ENCODE data around the gene ZNF514. TPM values are rescaled to one million over a fixed set of nuclear protein-coding genes. Genes with fewer than 3 reads are reported as not detected.

The ZNF514 gene
- total RNA-seq, 1 experiment from 2014 or later = 12.9 TPM

DNA sequence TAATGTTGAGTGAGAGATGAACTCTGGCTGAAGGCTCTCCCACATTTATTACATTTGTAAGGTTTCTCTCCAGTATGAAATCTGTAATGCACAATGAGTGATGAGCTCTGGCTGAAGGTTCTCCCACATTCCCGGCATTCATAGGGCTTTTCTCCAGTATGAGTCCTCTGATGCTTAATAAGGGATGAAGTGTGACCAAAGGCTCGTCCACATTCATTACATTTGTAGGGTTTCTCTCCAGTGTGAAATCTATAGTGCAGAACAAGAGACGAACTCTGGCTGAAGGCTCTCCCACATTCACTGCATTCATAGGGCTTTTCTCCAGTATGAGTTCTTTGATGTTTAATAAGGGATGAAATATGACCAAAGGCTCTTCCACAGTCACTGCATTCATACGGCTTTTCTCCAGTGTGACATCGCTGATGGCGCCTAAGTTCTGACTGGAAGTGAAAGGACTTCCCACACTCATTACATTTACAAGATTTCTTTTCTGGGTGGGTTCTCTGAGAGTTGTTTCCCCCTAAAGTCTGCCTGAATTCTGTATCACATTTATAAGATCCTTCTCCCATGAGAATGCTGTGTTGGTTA is 10.2 kb downstream of the ZNF514 start:
- no peak overlapping the region for H3K27ac ChIP-seq (ENCODE audit: insufficient read length, low read depth, low read length)
- no peak overlapping the region for H2BK15ac ChIP-seq (ENCODE audit: low read depth, low read length)
- H3K79me1 ChIP-seq (ENCODE audit: insufficient read depth, low read depth, low read length, poor library complexity, severe bottlenecking) = no peaks in the 10 kb centered on the region
- TF ChIP-seq, protein P1, sequence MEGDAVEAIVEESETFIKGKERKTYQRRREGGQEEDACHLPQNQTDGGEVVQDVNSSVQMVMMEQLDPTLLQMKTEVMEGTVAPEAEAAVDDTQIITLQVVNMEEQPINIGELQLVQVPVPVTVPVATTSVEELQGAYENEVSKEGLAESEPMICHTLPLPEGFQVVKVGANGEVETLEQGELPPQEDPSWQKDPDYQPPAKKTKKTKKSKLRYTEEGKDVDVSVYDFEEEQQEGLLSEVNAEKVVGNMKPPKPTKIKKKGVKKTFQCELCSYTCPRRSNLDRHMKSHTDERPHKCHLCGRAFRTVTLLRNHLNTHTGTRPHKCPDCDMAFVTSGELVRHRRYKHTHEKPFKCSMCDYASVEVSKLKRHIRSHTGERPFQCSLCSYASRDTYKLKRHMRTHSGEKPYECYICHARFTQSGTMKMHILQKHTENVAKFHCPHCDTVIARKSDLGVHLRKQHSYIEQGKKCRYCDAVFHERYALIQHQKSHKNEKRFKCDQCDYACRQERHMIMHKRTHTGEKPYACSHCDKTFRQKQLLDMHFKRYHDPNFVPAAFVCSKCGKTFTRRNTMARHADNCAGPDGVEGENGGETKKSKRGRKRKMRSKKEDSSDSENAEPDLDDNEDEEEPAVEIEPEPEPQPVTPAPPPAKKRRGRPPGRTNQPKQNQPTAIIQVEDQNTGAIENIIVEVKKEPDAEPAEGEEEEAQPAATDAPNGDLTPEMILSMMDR (conservative IDR thresholded peaks at IDR 0.05) = no peak
- no peak overlapping the region for H3K56ac ChIP-seq (ENCODE audit: insufficient read length, low read depth, low read length)
- no peak overlapping the region for H4K8ac ChIP-seq (replicated peaks; ENCODE audit: insufficient read length, low read depth, low read length)
- H3K27me3 ChIP-seq (ENCODE audit: insufficient read depth, low read length) = no peaks in the 10 kb centered on the region
- H2BK12ac ChIP-seq (ENCODE audit: insufficient read length, low read depth, low read length) = no peak overlapping the region
- WGBS (ENCODE audit: extremely low coverage, insufficient read length, low lambda C conversion rate) = no CpG with 5 or more reads among the region's 6 CpGs
- no peak overlapping the region for H3K23ac ChIP-seq (ENCODE audit: insufficient read length, low read depth, low read length)
- H3K79me2 ChIP-seq (ENCODE audit: insufficient read depth, low read length) = no peaks in the 10 kb centered on the region
- H2AK5ac ChIP-seq (ENCODE audit: insufficient read length, low read length) = no peak overlapping the region
- H4K5ac ChIP-seq (ENCODE audit: insufficient read length, low read depth, low read length) = no peak overlapping the region
- Mint-ChIP-seq H3K4me1 (no peaks in the 10 kb centered on the region), H3K27ac (no peak overlapping the region), H3K27me3 (ENCODE audit: low read depth) (peaks cover 6% of the 10 kb centered on the region), H3K4me3 (no peak overlapping the region), H3K36me3 (ENCODE audit: insufficient read depth in 1 of 3, low read depth in 3 of 3) (peaks cover 88 to 98% (median 97%) of the 10 kb centered on the region in 3 experiments), H3K9me3 (peaks cover 83% of the 10 kb centered on the region in 2 experiments)
- H2BK120ac ChIP-seq (ENCODE audit: low read depth, low read length, poor library complexity, severe bottlenecking) = no peak overlapping the region
- no peak overlapping the region for H3K4ac ChIP-seq (ENCODE audit: low read depth, low read length)
- H4K20me1 ChIP-seq (ENCODE audit: control insufficient read depth, insufficient read depth, insufficient read length) = no peaks in the 10 kb centered on the region
- H3K23me2 ChIP-seq (ENCODE audit: insufficient read length, low read depth, low read length, poor library complexity, severe bottlenecking) = no peaks in the 10 kb centered on the region
- no peaks in the 10 kb centered on the region for H3K4me1 ChIP-seq (ENCODE audit: insufficient read depth, low read length)
- DNase-seq = no peak
- H3K9ac ChIP-seq (ENCODE audit: extremely low read depth, insufficient read length, low read length) = no peak overlapping the region
- H2AFZ ChIP-seq (ENCODE audit: low read length) = no peak overlapping the region
- H4K91ac ChIP-seq (ENCODE audit: insufficient read length, low read depth, low read length) = no peak overlapping the region
- H3K18ac ChIP-seq (ENCODE audit: insufficient read length, low read depth, low read length) = no peak overlapping the region
- H3K4me2 ChIP-seq (ENCODE audit: insufficient read depth, insufficient read length, low read length) = no peak overlapping the region
- H3K9me3 ChIP-seq (ENCODE audit: control insufficient read depth, low read depth, low read length) = peaks cover 69% of the 10 kb centered on the region
- H2BK20ac ChIP-seq (ENCODE audit: low read depth, low read length, poor library complexity, severe bottlenecking) = no peak overlapping the region
- no peak overlapping the region for H3T11ph ChIP-seq (ENCODE audit: low read length)
- H2BK5ac ChIP-seq (ENCODE audit: insufficient read length, low read length) = no peak overlapping the region
- H3K14ac ChIP-seq (ENCODE audit: insufficient read depth, low read length) = no peak overlapping the region
